Measurements from ENCODE around the gene CIAO3.

DNA sequence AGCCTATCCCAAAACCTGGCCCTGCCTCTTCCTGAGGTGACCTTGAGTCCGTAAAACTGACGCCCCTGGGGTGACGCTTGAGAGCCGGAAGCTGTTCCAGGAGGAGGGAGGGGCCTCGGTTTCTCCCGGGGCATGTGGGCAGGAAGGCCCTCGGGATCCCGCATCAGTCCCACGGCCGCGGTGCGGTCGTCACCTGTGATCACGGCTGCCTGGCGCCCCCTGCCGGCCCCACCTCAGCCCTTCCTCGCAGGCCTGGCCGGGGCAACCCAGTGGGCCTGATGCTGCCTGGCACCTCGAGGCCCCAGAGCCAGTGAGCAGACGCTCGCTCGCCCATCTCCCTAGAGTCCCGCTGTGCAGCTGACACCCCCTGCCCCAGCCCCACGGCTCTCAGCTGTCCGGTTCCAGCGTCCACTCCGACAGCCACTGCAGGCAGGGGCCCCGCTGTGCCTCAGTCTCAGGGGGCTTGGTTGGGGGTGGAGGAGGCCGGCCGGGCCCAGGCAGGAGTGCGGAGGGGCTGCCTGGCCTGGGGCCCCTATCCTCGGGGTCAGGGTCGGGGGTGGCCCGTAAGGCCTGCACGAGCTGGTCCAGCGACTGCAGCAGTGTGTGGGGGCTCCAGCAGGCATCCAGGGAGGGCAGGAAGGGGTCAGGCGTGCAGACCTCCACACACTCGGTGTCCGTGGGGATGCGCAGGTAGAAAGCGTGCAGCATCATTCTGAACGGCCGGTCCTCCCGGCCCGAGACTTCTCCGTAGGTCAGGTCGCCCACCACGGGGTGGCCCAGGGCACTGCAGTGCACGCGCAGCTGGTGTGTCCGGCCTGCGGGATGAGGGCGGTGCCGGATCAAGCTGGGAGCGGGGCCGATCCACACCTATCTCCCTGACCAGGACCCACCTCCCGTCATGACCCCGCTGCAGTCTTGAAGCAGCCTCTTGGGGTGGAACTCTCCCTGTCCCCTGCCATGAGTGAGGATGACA, 45.1 kb upstream of the CIAO3 start:
- TF ChIP-seq, protein P1, sequence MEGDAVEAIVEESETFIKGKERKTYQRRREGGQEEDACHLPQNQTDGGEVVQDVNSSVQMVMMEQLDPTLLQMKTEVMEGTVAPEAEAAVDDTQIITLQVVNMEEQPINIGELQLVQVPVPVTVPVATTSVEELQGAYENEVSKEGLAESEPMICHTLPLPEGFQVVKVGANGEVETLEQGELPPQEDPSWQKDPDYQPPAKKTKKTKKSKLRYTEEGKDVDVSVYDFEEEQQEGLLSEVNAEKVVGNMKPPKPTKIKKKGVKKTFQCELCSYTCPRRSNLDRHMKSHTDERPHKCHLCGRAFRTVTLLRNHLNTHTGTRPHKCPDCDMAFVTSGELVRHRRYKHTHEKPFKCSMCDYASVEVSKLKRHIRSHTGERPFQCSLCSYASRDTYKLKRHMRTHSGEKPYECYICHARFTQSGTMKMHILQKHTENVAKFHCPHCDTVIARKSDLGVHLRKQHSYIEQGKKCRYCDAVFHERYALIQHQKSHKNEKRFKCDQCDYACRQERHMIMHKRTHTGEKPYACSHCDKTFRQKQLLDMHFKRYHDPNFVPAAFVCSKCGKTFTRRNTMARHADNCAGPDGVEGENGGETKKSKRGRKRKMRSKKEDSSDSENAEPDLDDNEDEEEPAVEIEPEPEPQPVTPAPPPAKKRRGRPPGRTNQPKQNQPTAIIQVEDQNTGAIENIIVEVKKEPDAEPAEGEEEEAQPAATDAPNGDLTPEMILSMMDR (IDR thresholded peaks at IDR 0.05) = peak; percentile 48 to 66 (median 55)
- no peak for TF ChIP-seq POLR2A (IDR thresholded peaks at IDR 0.05)
